GM21825 (cell line): ENCODE data around the gene SLC6A12.

ENCODE experiments used
- ATAC-seq: cut with Tn5 transposase; IDR thresholded peaks from one replicate; pipeline ENCODE4 v1.9.1; 2021; ENCODE audit warnings: mild to moderate bottlenecking, moderate library complexity; ENCODE audit not compliant: unreplicated experiment

The SLC6A12 gene

GRCh38 chr12:180445-180844, 33.5 kb downstream of the SLC6A12 start:
- ATAC-seq = no peak

GRCh38 chr12:179885-180284, 34.1 kb downstream of the SLC6A12 start:
- ATAC-seq = no peak

GRCh38 chr12:179131-179884, 34.6 kb downstream of the SLC6A12 start:
- ATAC-seq = no peak

GRCh38 chr12:178829-179109, 35.2 kb downstream of the SLC6A12 start:
- ATAC-seq = no peak

GRCh38 chr12:177980-178828, 35.8 kb downstream of the SLC6A12 start:
- no peak for ATAC-seq

- no peak for ATAC-seq
These were observed 36.5 kb downstream of the SLC6A12 start for GRCh38 chr12:177336-177979.

- ATAC-seq = no peak
These were observed 37.4 kb downstream of the SLC6A12 start for GRCh38 chr12:176321-177181.

- ATAC-seq = no peak
These were observed 38.2 kb downstream of the SLC6A12 start for GRCh38 chr12:175759-176158.

- no peak for ATAC-seq
These were observed 38.7 kb downstream of the SLC6A12 start for GRCh38 chr12:175250-175649.

- no peak for ATAC-seq
These were observed 39.4 kb downstream of the SLC6A12 start for GRCh38 chr12:174596-174995.

- ATAC-seq = no peak
These were observed 39.8 kb downstream of the SLC6A12 start for GRCh38 chr12:174124-174523.

- ATAC-seq = no peak
These were observed 41.2 kb downstream of the SLC6A12 start for GRCh38 chr12:172732-173161.

GRCh38 chr12:171743-172676, 41.9 kb downstream of the SLC6A12 start:
- no peak for ATAC-seq

- no peak for ATAC-seq
These were observed 42.7 kb downstream of the SLC6A12 start for GRCh38 chr12:171276-171675.

- no peak for ATAC-seq
These were observed 43.4 kb downstream of the SLC6A12 start for GRCh38 chr12:170371-171225.

- ATAC-seq = no peak
These were observed 44.2 kb downstream of the SLC6A12 start for GRCh38 chr12:169528-170370.

GRCh38 chr12:168763-169525, 45.0 kb downstream of the SLC6A12 start:
- no peak for ATAC-seq
